K562 (cell line): ENCODE measurements around the gene C11orf98. TPM values are rescaled to one million over a fixed set of nuclear protein-coding genes. Genes with fewer than 3 reads are reported as not detected.

ENCODE experiments used
- BRCA1 ChIP-seq, 2 experiments: fragments of 450-650 bp in 1 of 2; sonication (generic) in 1 of 2; formaldehyde crosslinking in 1 of 2; IDR thresholded peaks; 2 replicates each; pipeline versions ENCODE4 v1.5.0 to v1.6.1; 2017 to 2020; ENCODE audit warnings: mild to moderate bottlenecking in 1 of 2, missing genetic modification reagents in 1 of 2
- CC2D1A ChIP-seq: fragments of 450-650 bp; IDR thresholded peaks from 2 replicates; pipeline ENCODE4 v1.6.1; 2017; ENCODE audit warnings: mild to moderate bottlenecking
- CCAR2 ChIP-seq: fragments of 200-400 bp; formaldehyde crosslinking; IDR thresholded peaks from 2 replicates; pipeline ENCODE4 v1.6.1; 2017; ENCODE audit warnings: mild to moderate bottlenecking, low read depth, low read length
- COPS2 ChIP-seq: fragments of 450-650 bp; conservative IDR thresholded peaks from 2 replicates; pipeline ENCODE4 v1.6.1; 2016; ENCODE audit warnings: mild to moderate bottlenecking, moderate library complexity
- ETV1 ChIP-seq: fragments of 450-650 bp; conservative IDR thresholded peaks from 2 replicates; pipeline ENCODE4 v1.6.1; 2016; ENCODE audit warnings: missing genetic modification characterization, control low read depth, low read depth, missing compliant biosample characterization
- FOSL1 ChIP-seq: fragments of 200-800 bp; sonication (Bioruptor generic); conservative IDR thresholded peaks from 2 replicates; pipeline ENCODE4 v1.6.1; 2016; ENCODE audit warnings: missing genetic modification characterization, missing compliant biosample characterization
- MLLT1 ChIP-seq, 2 experiments: fragments of 450-650 bp; IDR thresholded peaks; 2 replicates each; pipeline ENCODE4 v1.6.1; 2016
- PATZ1 ChIP-seq: fragments of 250-450 bp; sonication (Bioruptor Pico); IDR thresholded peaks from 2 replicates; pipeline ENCODE4 v1.5.0; 2020; ENCODE audit warnings: mild to moderate bottlenecking, borderline replicate concordance
- RBFOX2 ChIP-seq: fragments of 200-400 bp; formaldehyde crosslinking; IDR thresholded peaks from 2 replicates; pipeline ENCODE4 v1.6.1; 2017; ENCODE audit warnings: low read depth, mild to moderate bottlenecking, low read length, moderate library complexity
- SFPQ ChIP-seq: fragments of 200-400 bp; formaldehyde crosslinking; IDR thresholded peaks from 2 replicates; pipeline ENCODE4 v1.6.1; 2017; ENCODE audit warnings: mild to moderate bottlenecking, low read depth, low read length, moderate library complexity
- SIN3A ChIP-seq, 2 experiments: fragments of 150-350 bp in 1 of 2; IDR thresholded peaks; 2 replicates each; pipeline ENCODE4 v1.6.1; 2011 to 2016; ENCODE audit warnings: borderline replicate concordance in 2 of 2, low read depth in 2 of 2, low read length in 2 of 2, mild to moderate bottlenecking in 2 of 2, moderate library complexity in 2 of 2; ENCODE audit not compliant: control insufficient read depth in 1 of 2
- SIRT6 ChIP-seq: IDR thresholded peaks from one replicate; pipeline ENCODE4 v1.6.1; 2012; ENCODE audit warnings: low read depth, mild to moderate bottlenecking, control low read depth, inconsistent platforms, low read length, moderate library complexity
- SIX5 ChIP-seq, 2 experiments: IDR thresholded peaks; 2 replicates each; pipeline ENCODE4 v1.6.1; 2011; ENCODE audit warnings: low read length in 2 of 2, borderline replicate concordance in 1 of 2, low read depth in 1 of 2, mild to moderate bottlenecking in 1 of 2, moderate library complexity in 1 of 2; ENCODE audit not compliant: insufficient read depth in 1 of 2
- SP2 ChIP-seq: IDR thresholded peaks from 2 replicates; pipeline ENCODE4 v1.6.1; 2011; ENCODE audit warnings: mild to moderate bottlenecking, low read depth, low read length, moderate library complexity; ENCODE audit not compliant: poor library complexity, severe bottlenecking; ENCODE audit errors: extremely low read depth
- THRB ChIP-seq: fragments of 450-650 bp; formaldehyde crosslinking; conservative IDR thresholded peaks from 2 replicates; pipeline ENCODE4 v1.4.0; 2022; ENCODE audit warnings: mild to moderate bottlenecking, missing genetic modification characterization
- ZNF124 ChIP-seq: sonication (generic); formaldehyde crosslinking; IDR thresholded peaks from 2 replicates; pipeline ENCODE4 v1.8.1; 2022; ENCODE audit warnings: missing genetic modification reagents
- ZNF512 ChIP-seq: IDR thresholded peaks from 2 replicates; pipeline ENCODE4 v1.6.1; 2016; ENCODE audit warnings: missing genetic modification characterization, missing compliant biosample characterization
- ZNF589 ChIP-seq: fragments of 200-800 bp; sonication (Bioruptor generic); IDR thresholded peaks from 2 replicates; pipeline ENCODE4 v1.6.1; 2016; ENCODE audit warnings: low read depth, missing genetic modification characterization, missing compliant biosample characterization
- ZNF780A ChIP-seq: fragments of 250-450 bp; sonication (Bioruptor Pico); IDR thresholded peaks from 2 replicates; pipeline ENCODE4 v1.5.0; 2021; ENCODE audit warnings: mild to moderate bottlenecking
- polyA plus RNA-seq, 8 experiments: library from polyadenylated mRNA; depleted of rRNA in 4 of 8; stranded (reverse) in 5 of 8; unstranded in 3 of 8; fragments of >200 nt; fragmentation: Nextera tagmentation in 2 of 8; fragmentation: Illumina TruSeq in 1 of 8; extraction: Ambion mirVana in 2 of 8; extraction: Trizol in 1 of 8; gene quantifications; 2 replicates each; pipeline versions ENCODE4 v1.2.1 to v1.2.3, GENCODE V29; 2011 to 2014; ENCODE audit warnings: inconsistent platforms in 1 of 8, missing spikeins in 1 of 8
- total RNA-seq, 7 experiments: library from RNA; depleted of rRNA in 6 of 7; stranded (reverse); fragments of >200 nt in 6 of 7; fragmentation: Illumina TruSeq in 2 of 7; extraction: Trizol in 2 of 7; gene quantifications; 2 replicates each; pipeline versions ENCODE4 v1.2.1 to v1.2.3, GENCODE V29; 2011 to 2021; ENCODE audit warnings: low replicate concordance in 1 of 7

C11orf98 gene
- total and polyA plus RNA-seq, 9 of the 15 experiments (the other 6 are each of a cell fraction or from before 2014, with no cell fraction given) = 103 to 352 (median 218) TPM

- TF ChIP-seq PATZ1 = no peak
- no peak for TF ChIP-seq CCAR2
- TF ChIP-seq RBFOX2 = no peak
- TF ChIP-seq COPS2 = no peak
- TF ChIP-seq FOSL1 (tag) = 0 out of 2 replicates have a peak, but pooled peaks have one; percentile 28
- no peak for TF ChIP-seq CC2D1A
- 0 out of 4 replicates have a peak, but pooled peaks of 1 of the 2 experiments have one; percentile 5 for TF ChIP-seq SIN3A (IDR thresholded peaks at IDR 0.05; ENCODE audit: borderline replicate concordance in 2 of 2, control insufficient read depth in 1 of 2, low read depth in 2 of 2, low read length in 2 of 2)
- no peak for TF ChIP-seq SP2
- TF ChIP-seq SIX5 (IDR thresholded peaks at IDR 0.05; ENCODE audit: borderline replicate concordance in 1 of 2, insufficient read depth in 1 of 2, low read depth in 1 of 2, low read length in 2 of 2) = no peak
- no peak for TF ChIP-seq BRCA1 (IDR thresholded peaks at IDR 0.05)
- no peak for TF ChIP-seq BRCA1 (CRISPR knock-in tag; IDR thresholded peaks at IDR 0.05)
- no peak for TF ChIP-seq ETV1
- no peak for TF ChIP-seq ZNF124 (CRISPR knock-in tag)
- TF ChIP-seq MLLT1 (IDR thresholded peaks at IDR 0.05) = peak in 1 of 2 experiments; percentile 75; a peak in 1 of 4 replicates
- no peak for TF ChIP-seq SFPQ
- no peak for TF ChIP-seq SIRT6
- TF ChIP-seq ZNF589 (CRISPR knock-in tag) = no peak
- no peak for TF ChIP-seq ZNF780A (CRISPR knock-in tag)
- TF ChIP-seq ZNF512 (tag) = no peak
- 0 out of 2 replicates have a peak, but pooled peaks have one; percentile 0 for TF ChIP-seq THRB (CRISPR knock-in tag)
Observed at GRCh38 chr11:62671236-62671607, 6.2 kb upstream of the C11orf98 start (continued).
